H1 (cell line): ENCODE data around the gene DGUOK. TPM values are rescaled to one million over a fixed set of nuclear protein-coding genes. Genes with fewer than 3 reads are reported as not detected.

Experiments
- CTCF ChIA-PET: fragments of 300-600 bp; sonication (Branson Sonifier 250); formaldehyde crosslinking; loops from one replicate; lab custom pipeline; 2021; ENCODE audit not compliant: partially characterized antibody; lab: Charles Lee
- POLR2A ChIA-PET: fragments of 300-600 bp; sonication (Branson Sonifier 250); formaldehyde crosslinking; loops from one replicate; lab custom pipeline; 2021; ENCODE audit warnings: inconsistent platforms; ENCODE audit not compliant: partially characterized antibody; lab: Charles Lee
- DNase-seq, 2 experiments: peaks; one replicate each; pipeline versions ENCODE4 v3.0.0 to v3.0.0-alpha.2; 2010 to 2022; ENCODE audit warnings: low spot score in 2 of 2, low read depth in 1 of 2, mixed read lengths in 1 of 2
- FAIRE-seq: peaks from 2 replicates; lab custom pipeline; 2011; peaks lifted over from hg19 to GRCh38; lab: Jason Lieb, UNC
- H2AFZ ChIP-seq: 2 replicates; pipeline ENCODE4 v1.8.1; 2012; ENCODE audit warnings: low read length, inconsistent platforms
- H2AK5ac ChIP-seq: 2 replicates; pipeline ENCODE4 v1.6.1; 2013; ENCODE audit warnings: low read depth, low read length
- H2BK120ac ChIP-seq: replicated peaks from 2 replicates; pipeline ENCODE3; 2013; ENCODE audit warnings: low read depth, low read length, inconsistent platforms
- H2BK12ac ChIP-seq: 2 replicates; pipeline ENCODE4 v1.6.1; 2013; ENCODE audit warnings: low read depth, low read length
- H2BK15ac ChIP-seq: 2 replicates; pipeline ENCODE4 v1.6.1; 2013; ENCODE audit warnings: low read length
- H2BK20ac ChIP-seq: 2 replicates; pipeline ENCODE4 v1.6.1; 2013; ENCODE audit warnings: low read length
- H2BK5ac ChIP-seq: 2 replicates; pipeline ENCODE4 v1.6.1; 2013; ENCODE audit warnings: low read depth, low read length
- H3K14ac ChIP-seq: 2 replicates; pipeline ENCODE4 v1.6.1; 2013; ENCODE audit warnings: inconsistent platforms; ENCODE audit not compliant: insufficient read length
- H3K18ac ChIP-seq: 2 replicates; pipeline ENCODE4 v1.6.1; 2013; ENCODE audit warnings: low read length; ENCODE audit errors: extremely low read depth
- H3K23ac ChIP-seq: 2 replicates; pipeline ENCODE4 v1.6.1; 2013; ENCODE audit warnings: inconsistent platforms; ENCODE audit not compliant: insufficient read length
- H3K23me2 ChIP-seq: 2 replicates; pipeline ENCODE4 v1.6.1; 2013; ENCODE audit warnings: low read depth, low read length
- H3K27ac ChIP-seq: 2 replicates; pipeline ENCODE4 v1.6.1; 2011; ENCODE audit warnings: low read depth, low read length, inconsistent platforms
- H3K27me3 ChIP-seq, 4 experiments: replicated peaks in 1 of 4; 1 replicate in 1 of 4; 2 replicates in 3 of 4; pipeline versions ENCODE4 v1.6.1 to v1.8.1; 2011 to 2013; ENCODE audit warnings: low read length in 3 of 4, mild to moderate bottlenecking in 3 of 4, inconsistent platforms in 2 of 4, mixed read lengths in 2 of 4, moderate library complexity in 1 of 4; ENCODE audit not compliant: control insufficient read depth in 3 of 4, insufficient read depth in 3 of 4; ENCODE audit errors: extremely low read depth in 1 of 4
- H3K36me3 ChIP-seq, 4 experiments: 2 replicates each; pipeline versions ENCODE4 v1.6.1 to v1.8.1; 2011 to 2013; ENCODE audit warnings: mild to moderate bottlenecking in 4 of 4, low read length in 3 of 4, moderate library complexity in 2 of 4, control low read depth in 1 of 4, inconsistent platforms in 1 of 4; ENCODE audit not compliant: insufficient read depth in 4 of 4, control insufficient read depth in 2 of 4
- H3K4ac ChIP-seq: replicated peaks from 2 replicates; pipeline ENCODE3; 2013; ENCODE audit warnings: low read length, low read depth, mixed read lengths, inconsistent platforms; ENCODE audit not compliant: insufficient read length
- H3K4me1 ChIP-seq, 4 experiments: replicated peaks in 1 of 4; 1 replicate in 1 of 4; 2 replicates in 3 of 4; pipeline versions ENCODE4 v1.6.1 to v1.8.1; 2011 to 2013; ENCODE audit warnings: low read length in 3 of 4, inconsistent platforms in 2 of 4, mixed read lengths in 1 of 4; ENCODE audit not compliant: insufficient read depth in 4 of 4, control insufficient read depth in 3 of 4
- H3K4me2 ChIP-seq, 2 experiments: 2 replicates each; pipeline versions ENCODE4 v1.6.1 to v1.8.1; 2011 to 2013; ENCODE audit warnings: low read depth in 2 of 2, low read length in 2 of 2, control low read depth in 1 of 2, inconsistent platforms in 1 of 2, mild to moderate bottlenecking in 1 of 2; ENCODE audit not compliant: insufficient read depth in 1 of 2
- H3K4me3 ChIP-seq, 4 experiments: fragments of 200-600, 300-600 bp in 1 of 4; sonication (generic), shearing (Covaris generic), sonication (Bioruptor Twin) in 1 of 4; 2 replicates each; pipeline versions ENCODE4 v1.5.1 to v1.8.1; 2011 to 2016; ENCODE audit warnings: low read length in 4 of 4, low read depth in 3 of 4, control low read depth in 2 of 4, inconsistent platforms in 2 of 4, mild to moderate bottlenecking in 2 of 4, mixed read lengths in 1 of 4, moderate library complexity in 1 of 4; ENCODE audit not compliant: insufficient read depth in 2 of 4; ENCODE audit errors: extremely low read depth in 1 of 4
- H3K56ac ChIP-seq: replicated peaks from 2 replicates; pipeline ENCODE3; 2013; ENCODE audit warnings: low read depth, mild to moderate bottlenecking, mixed read lengths, low read length, inconsistent platforms; ENCODE audit not compliant: insufficient read length
- H3K79me1 ChIP-seq: 2 replicates; pipeline ENCODE4 v1.6.1; 2013; ENCODE audit warnings: low read depth, low read length, control low read depth
- H3K79me2 ChIP-seq, 2 experiments: 2 replicates each; pipeline versions ENCODE4 v1.6.1 to v1.8.1; 2012 to 2013; ENCODE audit warnings: low read length in 2 of 2, mild to moderate bottlenecking in 2 of 2, inconsistent platforms in 1 of 2; ENCODE audit not compliant: insufficient read depth in 2 of 2, control insufficient read depth in 1 of 2
- H3K9ac ChIP-seq, 4 experiments: replicated peaks in 1 of 4; 1 replicate in 1 of 4; 2 replicates in 3 of 4; pipeline versions ENCODE4 v1.6.1 to v1.8.1; 2011 to 2013; ENCODE audit warnings: low read depth in 3 of 4, low read length in 3 of 4, control low read depth in 2 of 4, mild to moderate bottlenecking in 2 of 4, moderate library complexity in 2 of 4, inconsistent platforms in 1 of 4; ENCODE audit errors: extremely low read depth in 1 of 4
- H3K9me3 ChIP-seq, 2 experiments: 2 replicates each; pipeline versions ENCODE4 v1.6.1 to v1.8.1; 2012 to 2013; ENCODE audit warnings: mild to moderate bottlenecking in 2 of 2, moderate library complexity in 2 of 2, control low read depth in 1 of 2, inconsistent platforms in 1 of 2, low read depth in 1 of 2, low read length in 1 of 2, mixed read lengths in 1 of 2; ENCODE audit not compliant: insufficient read depth in 2 of 2
- H4K20me1 ChIP-seq, 2 experiments: replicated peaks in 1 of 2; 2 replicates each; pipeline versions ENCODE3 to v1.8.1; 2011 to 2013; ENCODE audit warnings: inconsistent platforms in 2 of 2, low read length in 2 of 2, mild to moderate bottlenecking in 1 of 2; ENCODE audit not compliant: insufficient read depth in 2 of 2, control insufficient read depth in 1 of 2
- H4K5ac ChIP-seq: 2 replicates; pipeline ENCODE4 v1.6.1; 2013; ENCODE audit warnings: low read length, low read depth, mixed read lengths, inconsistent platforms; ENCODE audit not compliant: insufficient read length
- H4K8ac ChIP-seq: 2 replicates; pipeline ENCODE4 v1.8.0; 2013; ENCODE audit warnings: mild to moderate bottlenecking, moderate library complexity, low read length, inconsistent platforms; ENCODE audit not compliant: insufficient read depth; ENCODE audit errors: extremely low read depth
- H4K91ac ChIP-seq: replicated peaks from 2 replicates; pipeline ENCODE3; 2013; ENCODE audit warnings: low read length, mixed read lengths, inconsistent platforms; ENCODE audit not compliant: insufficient read length
- ATF3 ChIP-seq: IDR thresholded peaks from 2 replicates; pipeline ENCODE4 v1.6.1; 2011; ENCODE audit warnings: low read depth, mild to moderate bottlenecking, low read length; ENCODE audit not compliant: insufficient read depth
- CREB1 ChIP-seq: IDR thresholded peaks from 2 replicates; pipeline ENCODE4 v1.6.1; 2012; ENCODE audit warnings: inconsistent platforms
- GABPA ChIP-seq: IDR thresholded peaks from 2 replicates; pipeline ENCODE4 v1.6.1; 2011; ENCODE audit warnings: mild to moderate bottlenecking, low read length, moderate library complexity, borderline replicate concordance; ENCODE audit not compliant: insufficient read depth
- KDM5A ChIP-seq: fragments of 200-600 bp; IDR thresholded peaks from 2 replicates; pipeline ENCODE4 v1.7.1; 2012; ENCODE audit warnings: mild to moderate bottlenecking, low read length, inconsistent platforms, mixed read lengths
- SP1 ChIP-seq: IDR thresholded peaks from 2 replicates; pipeline ENCODE4 v1.6.1; 2011; ENCODE audit warnings: low read depth, low read length
- TAF7 ChIP-seq: optimal IDR thresholded peaks from 2 replicates; pipeline ENCODE3; 2011; ENCODE audit warnings: low read depth, mild to moderate bottlenecking, inconsistent platforms, low read length, moderate library complexity, borderline replicate concordance
- TBP ChIP-seq: IDR thresholded peaks from 2 replicates; pipeline ENCODE4 v1.6.1; 2011; ENCODE audit warnings: low read depth, low read length, improper control_type of control experiment
- TEAD4 ChIP-seq: IDR thresholded peaks from 2 replicates; pipeline ENCODE4 v1.6.1; 2012; ENCODE audit warnings: low read depth, low read length, inconsistent platforms, mixed read lengths
- ZNF274 ChIP-seq: IDR thresholded peaks from 2 replicates; pipeline ENCODE4 v1.7.0; 2012; ENCODE audit warnings: low read length, borderline replicate concordance; ENCODE audit errors: extremely low read depth
- WGBS, 2 experiments: shearing (Covaris generic) in 1 of 2; methylation state at CpG; one replicate each; pipeline versions ENCODE4 v1.1.6 to v1.1.7; 2013 to 2015; ENCODE audit warnings: low lambda C conversion rate in 2 of 2, mixed read lengths in 2 of 2, inconsistent platforms in 1 of 2, low coverage in 1 of 2, missing lambda C conversion rate in 1 of 2; ENCODE audit not compliant: insufficient replicate concordance in 2 of 2, insufficient coverage in 1 of 2, insufficient read length in 1 of 2; ENCODE audit errors: extremely low coverage in 1 of 2, missing lambda C conversion rate in 1 of 2; 5-methylcytosine and 5-hydroxymethylcytosine counted together
- polyA plus RNA-seq, 7 experiments: library from polyadenylated mRNA; depleted of rRNA in 3 of 7; stranded (reverse) in 5 of 7; unstranded in 2 of 7; fragments of >200 nt in 5 of 7; fragments of 200-250 nt in 2 of 7; gene quantifications; 1 replicate in 5 of 7; 2 replicates in 1 of 7; 4 replicates in 1 of 7; pipeline versions ENCODE4 v1.2.1 to v1.2.3, GENCODE V29; 2011 to 2013; ENCODE audit warnings: missing spikeins in 2 of 7, mixed read lengths in 2 of 7
- total RNA-seq: library from RNA; stranded (reverse); fragmentation: NEBNext Ultra II Directional; extraction: Animal tissue kit (Norgen Biotek cat#: 25700); gene quantifications from 2 replicates; pipeline ENCODE4 v1.2.1, GENCODE V29; 2021
- TF ChIP-seq, protein P1 (sequence below): IDR thresholded peaks from 2 replicates; pipeline ENCODE4 v1.6.1; 2011; ENCODE audit warnings: low read length, improper control_type of control experiment

The DGUOK gene
- total and polyA plus RNA-seq, 2 of the 8 experiments (the other 6 are each of a cell fraction or from before 2014, with no cell fraction given) = 110 to 168 TPM

DNA sequence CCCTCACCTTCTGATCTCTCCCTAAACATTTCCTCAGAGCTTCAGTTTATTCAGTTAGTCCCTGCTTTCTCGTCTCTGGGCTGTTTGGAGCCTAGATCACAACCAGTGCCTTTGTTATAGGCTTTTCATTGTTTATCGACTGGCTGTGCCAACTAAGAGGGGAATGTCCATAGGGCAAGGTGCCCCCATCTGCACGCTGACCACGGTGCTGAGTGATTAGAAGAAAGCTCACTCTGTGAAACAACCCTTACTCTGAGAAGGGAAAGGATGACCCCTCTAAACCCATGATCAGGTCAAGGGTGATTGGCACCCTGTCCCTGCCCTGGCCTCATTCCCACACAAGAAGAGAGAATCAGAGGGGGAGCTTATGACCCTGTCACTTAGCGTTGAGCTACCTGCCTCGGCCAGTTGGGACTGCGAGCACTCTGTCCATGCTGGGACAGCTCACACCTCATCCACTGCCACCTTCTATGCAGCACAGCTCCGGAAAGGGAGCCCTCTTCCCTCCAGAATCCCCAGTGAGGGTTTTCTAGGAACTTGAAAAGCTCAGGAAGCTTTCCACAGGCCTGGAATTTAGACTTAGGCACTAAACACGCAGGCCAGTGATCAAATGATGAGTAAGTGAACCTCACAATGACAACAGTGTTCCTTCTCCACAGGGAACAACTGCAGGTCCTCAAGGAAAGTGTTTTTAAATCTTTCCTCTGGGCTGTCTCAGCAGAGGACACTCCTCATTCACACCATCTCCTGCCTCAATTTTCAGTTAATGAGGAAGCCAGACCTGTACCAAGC is 36.2 kb upstream of the DGUOK start:
- Histone ChIP-seq H4K20me1 (no peaks in the 10 kb centered on the region), H2BK5ac (no peak overlapping the region), H2AK5ac (no peak overlapping the region), H3K14ac (no peak overlapping the region), H3K4ac (no peak overlapping the region), H3K36me3 (no peaks in the 10 kb centered on the region), H4K5ac (no peak overlapping the region), H3K4me2 (no peak overlapping the region), H2BK20ac (no peak overlapping the region), H3K27me3 (no peaks in the 10 kb centered on the region), H4K91ac (no peak overlapping the region), H3K23me2 (no peaks in the 10 kb centered on the region), H2BK120ac (no peak overlapping the region), H3K79me2 (no peaks in the 10 kb centered on the region), H3K4me1 (peaks cover 0 to 7% (median 4%) of the 10 kb centered on the region in 4 experiments; a peak in 4 of 7 replicates), H4K8ac (no peak overlapping the region), H3K79me1 (no peaks in the 10 kb centered on the region), H3K56ac (no peak overlapping the region), H2BK12ac (no peak overlapping the region), H3K4me3 (no peak overlapping the region), H3K9me3 (no peaks in the 10 kb centered on the region), H3K18ac (no peak overlapping the region), H3K23ac (no peak overlapping the region), H2AFZ (0 out of 2 replicates have a peak overlapping the region, but pooled peaks have one; percentile 23), H3K9ac (no peak overlapping the region), H3K27ac (no peak overlapping the region), H2BK15ac (no peak overlapping the region)
- no peak for DNase-seq
- FAIRE-seq = no peak
- CTCF ChIA-PET = interaction anchor here (0.5 to 2.6 kb wide), 5 partner anchors 9 to 727 kb away, joined by 3 to 9 read pairs (median 3); no protein-coding TSS in a partner anchor
- POLR2A ChIA-PET = no interaction called here
- WGBS, 2 experiments = 84% methylated on average over 9 of the region's 9 CpGs; no CpG with 5 or more reads in 1 of the 2 experiments
- no peak for TF ChIP-seq ZNF274
- no peak for TF ChIP-seq GABPA
- no peak for TF ChIP-seq TAF7
- TF ChIP-seq TEAD4 = no peak
- TF ChIP-seq, protein P1, sequence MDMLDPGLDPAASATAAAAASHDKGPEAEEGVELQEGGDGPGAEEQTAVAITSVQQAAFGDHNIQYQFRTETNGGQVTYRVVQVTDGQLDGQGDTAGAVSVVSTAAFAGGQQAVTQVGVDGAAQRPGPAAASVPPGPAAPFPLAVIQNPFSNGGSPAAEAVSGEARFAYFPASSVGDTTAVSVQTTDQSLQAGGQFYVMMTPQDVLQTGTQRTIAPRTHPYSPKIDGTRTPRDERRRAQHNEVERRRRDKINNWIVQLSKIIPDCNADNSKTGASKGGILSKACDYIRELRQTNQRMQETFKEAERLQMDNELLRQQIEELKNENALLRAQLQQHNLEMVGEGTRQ = no peak
- no peak for TF ChIP-seq ATF3
- no peak for TF ChIP-seq KDM5A
- no peak for TF ChIP-seq CREB1
- no peak for TF ChIP-seq SP1
- no peak for TF ChIP-seq TBP
